MCF 10A (cell line): Measurements from ENCODE around the gene TOMM40L. TPM values are rescaled to one million over a fixed set of nuclear protein-coding genes. Genes with fewer than 3 reads are reported as not detected.

ENCODE experiments used
- BruUV-seq: library from RNA; stranded (reverse); fragments of 400-500 nt; replicated peaks from 2 replicates; lab custom pipeline; 2021; lab: Mats Ljungman, UMichigan
- CTCF ChIA-PET: fragments of 300-600 bp; sonication (Branson Sonifier 250); formaldehyde crosslinking; extraction: SDS; loops from one replicate; lab custom pipeline; 2021; ENCODE audit warnings: antibody characterized with exemption, inconsistent platforms; lab: Yijun Ruan, JAX
- POLR2A ChIA-PET: fragments of 300-600, 350-650 bp; sonication (Branson Sonifier 250); formaldehyde crosslinking; extraction: SDS; loops from one replicate; lab custom pipeline; 2020; ENCODE audit warnings: antibody characterized with exemption, inconsistent platforms; lab: Yijun Ruan, JAX
- DNase-seq: peaks from one replicate; pipeline ENCODE4 v3.0.0-alpha.2; 2018; ENCODE audit not compliant: unreplicated experiment
- H3K27ac Mint-ChIP-seq: one replicate; pipeline ENCODE4 v1.8.0; 2022; ENCODE audit warnings: mild to moderate bottlenecking, low read depth, mixed read lengths; ENCODE audit not compliant: unreplicated experiment
- H3K27me3 Mint-ChIP-seq: one replicate; pipeline ENCODE4 v1.8.0; 2022; ENCODE audit warnings: mixed read lengths; ENCODE audit not compliant: insufficient read depth, unreplicated experiment
- H3K36me3 Mint-ChIP-seq: one replicate; pipeline ENCODE4 v1.8.0; 2022; ENCODE audit warnings: mild to moderate bottlenecking, moderate library complexity, mixed read lengths; ENCODE audit not compliant: insufficient read depth, unreplicated experiment
- H3K4me1 Mint-ChIP-seq: one replicate; pipeline ENCODE4 v1.8.0; 2022; ENCODE audit warnings: mixed read lengths; ENCODE audit not compliant: insufficient read depth, unreplicated experiment
- H3K4me3 Mint-ChIP-seq: one replicate; pipeline ENCODE4 v1.8.0; 2022; ENCODE audit warnings: mild to moderate bottlenecking, moderate library complexity, mixed read lengths; ENCODE audit not compliant: unreplicated experiment
- H3K9me3 Mint-ChIP-seq: one replicate; pipeline ENCODE4 v1.8.0; 2022; ENCODE audit warnings: mixed read lengths; ENCODE audit not compliant: unreplicated experiment
- intact Hi-C: fragments of 100-400 bp; cut with micrococcal nuclease; formaldehyde crosslinking; loops from 2 replicates; pipeline ENCODE4 v1.14.1; 2022
- total RNA-seq: library from RNA; stranded (reverse); gene quantifications from 2 replicates; pipeline ENCODE4 v1.2.3, GENCODE V29; 2022
- TF ChIP-seq, protein P1 (sequence below): fragments of 200-600 bp; IDR thresholded peaks from one replicate; pipeline ENCODE4 v1.8.0; 2022; ENCODE audit warnings: antibody characterized with exemption, mild to moderate bottlenecking; ENCODE audit not compliant: unreplicated experiment

TOMM40L gene
- total RNA-seq, 1 experiment from 2014 or later: 12.3 TPM

DNA sequence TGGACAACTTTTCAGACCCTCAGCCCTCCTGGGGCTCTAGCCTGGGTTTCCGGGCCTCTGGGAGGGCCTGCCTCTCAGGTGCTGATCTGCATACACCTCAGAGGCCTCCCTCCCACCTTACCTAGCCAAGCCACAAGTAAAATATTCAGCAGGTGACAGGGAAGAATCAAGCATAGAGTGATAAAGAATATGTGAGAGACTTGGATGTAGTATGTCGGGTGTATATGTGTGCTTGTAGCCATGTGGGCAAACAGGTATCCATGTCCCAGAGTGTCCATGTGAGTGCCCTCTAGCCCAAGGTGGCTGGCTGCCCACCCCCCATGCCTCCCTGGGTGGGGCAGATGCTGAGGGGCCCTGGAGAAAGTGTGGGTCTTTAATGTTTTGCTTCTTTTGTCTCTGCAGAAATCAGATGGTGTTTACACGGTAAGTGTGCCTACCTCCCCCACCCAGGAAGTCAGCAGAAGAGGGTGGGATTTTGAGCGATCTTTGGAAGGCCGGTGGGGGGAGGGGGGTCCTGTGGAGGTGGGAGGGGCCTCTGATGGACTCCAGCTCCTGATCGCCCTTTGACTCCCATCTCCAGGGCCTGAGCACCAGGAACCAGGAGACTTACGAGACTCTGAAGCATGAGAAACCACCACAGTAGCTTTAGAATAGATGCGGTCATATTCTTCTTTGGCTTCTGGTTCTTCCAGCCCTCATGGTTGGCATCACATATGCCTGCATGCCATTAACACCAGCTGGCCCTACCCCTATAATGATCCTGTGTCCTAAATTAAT, 7.4 kb upstream of the TOMM40L start:
- TF ChIP-seq, protein P1, sequence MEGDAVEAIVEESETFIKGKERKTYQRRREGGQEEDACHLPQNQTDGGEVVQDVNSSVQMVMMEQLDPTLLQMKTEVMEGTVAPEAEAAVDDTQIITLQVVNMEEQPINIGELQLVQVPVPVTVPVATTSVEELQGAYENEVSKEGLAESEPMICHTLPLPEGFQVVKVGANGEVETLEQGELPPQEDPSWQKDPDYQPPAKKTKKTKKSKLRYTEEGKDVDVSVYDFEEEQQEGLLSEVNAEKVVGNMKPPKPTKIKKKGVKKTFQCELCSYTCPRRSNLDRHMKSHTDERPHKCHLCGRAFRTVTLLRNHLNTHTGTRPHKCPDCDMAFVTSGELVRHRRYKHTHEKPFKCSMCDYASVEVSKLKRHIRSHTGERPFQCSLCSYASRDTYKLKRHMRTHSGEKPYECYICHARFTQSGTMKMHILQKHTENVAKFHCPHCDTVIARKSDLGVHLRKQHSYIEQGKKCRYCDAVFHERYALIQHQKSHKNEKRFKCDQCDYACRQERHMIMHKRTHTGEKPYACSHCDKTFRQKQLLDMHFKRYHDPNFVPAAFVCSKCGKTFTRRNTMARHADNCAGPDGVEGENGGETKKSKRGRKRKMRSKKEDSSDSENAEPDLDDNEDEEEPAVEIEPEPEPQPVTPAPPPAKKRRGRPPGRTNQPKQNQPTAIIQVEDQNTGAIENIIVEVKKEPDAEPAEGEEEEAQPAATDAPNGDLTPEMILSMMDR: no peak
- DNase-seq: no peak
- Mint-ChIP-seq H3K4me3 (no peak overlapping the region), H3K27ac (no peak overlapping the region), H3K4me1 (peaks cover 6% of the 10 kb centered on the region), H3K27me3 (no peaks in the 10 kb centered on the region), H3K9me3 (no peaks in the 10 kb centered on the region), H3K36me3 (peaks cover 26% of the 10 kb centered on the region)
- POLR2A ChIA-PET: interaction anchor here (0.6 to 3.6 kb wide), 5 partner anchors 7 to 96 kb away, joined by 3 to 20 read pairs (median 7); partner anchors contain the start of genes NDUFS2 and SDHC
- no TSS peak for BruUV-seq
- CTCF ChIA-PET: interaction anchor here (0.9 to 18.5 kb wide), 8 partner anchors 8 to 167 kb away, joined by 3 to 444 read pairs (median 104); partner anchors contain the start of genes NDUFS2 and TOMM40L
- intact Hi-C loops: no loop called here

GRCh38 chr1:161219078-161219892, 6.6 kb upstream of the TOMM40L start:
- Mint-ChIP-seq H3K4me3 (no peak overlapping the region), H3K4me1 (peaks cover 6% of the 10 kb centered on the region), H3K9me3 (no peaks in the 10 kb centered on the region), H3K27ac (no peak overlapping the region), H3K27me3 (no peaks in the 10 kb centered on the region), H3K36me3 (peaks cover 18% of the 10 kb centered on the region)
- ChIA-PET CTCF (interaction anchor here (0.9 to 18.5 kb wide), 8 partner anchors 7 to 166 kb away, joined by 3 to 444 read pairs (median 104); partner anchors contain the start of genes NDUFS2 and TOMM40L), POLR2A (interaction anchor here (0.8 to 2.0 kb wide), 5 partner anchors 8 to 95 kb away, joined by 4 to 7 read pairs (median 5); partner anchors contain the start of genes NDUFS2 and SDHC)
- no TSS peak for BruUV-seq
- no peak for DNase-seq
- intact Hi-C loops: no loop called here
- TF ChIP-seq, protein P1: no peak

GRCh38 chr1:161220002-161220401, 5.9 kb upstream of the TOMM40L start:
- Mint-ChIP-seq H3K36me3 (peaks cover 11% of the 10 kb centered on the region), H3K27me3 (no peaks in the 10 kb centered on the region), H3K27ac (no peak overlapping the region), H3K4me1 (peaks cover 6% of the 10 kb centered on the region), H3K9me3 (no peaks in the 10 kb centered on the region), H3K4me3 (no peak overlapping the region)
- TF ChIP-seq, protein P1: no peak
- ChIA-PET CTCF (interaction anchor here (0.5 to 18.5 kb wide), 9 partner anchors 9 to 165 kb away, joined by 3 to 444 read pairs (median 5); partner anchors contain the start of gene NDUFS2), POLR2A (interaction anchor here (0.8 to 2.0 kb wide), 4 partner anchors 12 to 94 kb away, joined by 4 to 7 read pairs (median 6); partner anchors contain the start of genes NDUFS2 and SDHC)
- intact Hi-C loops: loop anchor here (10.0 kb wide), 1 partner anchor 515 kb away; no protein-coding TSS in a partner anchor
- BruUV-seq: no TSS peak
- no peak for DNase-seq
